Smooth muscle cell (in vitro differentiated cells): Measurements from ENCODE around the gene TMEM45B. TPM values are rescaled to one million over a fixed set of nuclear protein-coding genes. Genes with fewer than 3 reads are reported as not detected.

Experiments used
- DNase-seq: peaks from one replicate; lab custom pipeline; 2025; ENCODE audit not compliant: unreplicated experiment; lab: John Stamatoyannopoulos, UW
- H2AFZ ChIP-seq: fragments of 200-600 bp; sonication (generic); 2 replicates; pipeline ENCODE4 v1.6.0; 2016; ENCODE audit warnings: antibody characterized with exemption, low read depth, mild to moderate bottlenecking
- H3F3A ChIP-seq: fragments of 200-600 bp; sonication (generic); 2 replicates; pipeline ENCODE4 v1.6.0; 2017; ENCODE audit warnings: antibody characterized with exemption, low read depth
- H3K27ac ChIP-seq: fragments of 200-600 bp; sonication (generic); 2 replicates; pipeline ENCODE4 v1.5.1; 2016; ENCODE audit warnings: low read depth, mild to moderate bottlenecking
- H3K27me3 ChIP-seq: fragments of 200-600 bp; sonication (generic); 2 replicates; pipeline ENCODE4 v1.6.1; 2016; ENCODE audit warnings: low read depth, mild to moderate bottlenecking
- H3K36me3 ChIP-seq: fragments of 200-600 bp; sonication (generic); 2 replicates; pipeline ENCODE4 v1.5.1; 2016; ENCODE audit warnings: low read depth
- H3K4me1 ChIP-seq: fragments of 200-600 bp; sonication (generic); 2 replicates; pipeline ENCODE4 v1.5.1; 2016; ENCODE audit warnings: low read depth
- H3K4me2 ChIP-seq: fragments of 200-600 bp; sonication (generic); 2 replicates; pipeline ENCODE4 v1.6.0; 2016; ENCODE audit warnings: mild to moderate bottlenecking
- H3K4me3 ChIP-seq: fragments of 200-600 bp; sonication (generic); 2 replicates; pipeline ENCODE4 v1.5.1; 2016; ENCODE audit warnings: mild to moderate bottlenecking
- H3K79me2 ChIP-seq: fragments of 200-600 bp; sonication (generic); 2 replicates; pipeline ENCODE4 v1.6.0; 2016; ENCODE audit warnings: low read depth, mild to moderate bottlenecking
- H3K9ac ChIP-seq: fragments of 200-600 bp; sonication (generic); 2 replicates; pipeline ENCODE4 v1.6.0; 2016; ENCODE audit warnings: low read depth
- H3K9me3 ChIP-seq: fragments of 200-600 bp; sonication (generic); replicated peaks from 2 replicates; pipeline ENCODE4 v1.5.1; 2016; ENCODE audit warnings: low read depth
- H4K20me1 ChIP-seq: fragments of 200-600 bp; sonication (generic); 2 replicates; pipeline ENCODE4 v1.6.0; 2016; ENCODE audit warnings: low read depth
- WGBS: methylation state at CpG from one replicate; pipeline ENCODE4 v1.1.7; 2016; ENCODE audit warnings: low lambda C conversion rate; 5-methylcytosine and 5-hydroxymethylcytosine counted together
- polyA plus RNA-seq: library from polyadenylated mRNA; unstranded; fragments of >200 nt; fragmentation: Nextera tagmentation; extraction: Ambion mirVana; gene quantifications from 2 replicates; pipeline ENCODE4 v1.2.1, GENCODE V29; 2016
- total RNA-seq: library from RNA; depleted of rRNA; stranded (reverse); fragments of >200 nt; gene quantifications from 2 replicates; pipeline ENCODE4 v1.2.3, GENCODE V29; 2014
- TF ChIP-seq, protein P1 (sequence below): fragments of 200-600 bp; sonication (generic); IDR thresholded peaks from 2 replicates; pipeline ENCODE4 v1.5.1; 2017; ENCODE audit warnings: borderline replicate concordance, mild to moderate bottlenecking, antibody characterized with exemption; ENCODE audit not compliant: insufficient read depth, poor library complexity, severe bottlenecking

TMEM45B gene
- total and polyA plus RNA-seq, 2 experiments from 2014 or later = 3.4 to 4.0 TPM

DNA sequence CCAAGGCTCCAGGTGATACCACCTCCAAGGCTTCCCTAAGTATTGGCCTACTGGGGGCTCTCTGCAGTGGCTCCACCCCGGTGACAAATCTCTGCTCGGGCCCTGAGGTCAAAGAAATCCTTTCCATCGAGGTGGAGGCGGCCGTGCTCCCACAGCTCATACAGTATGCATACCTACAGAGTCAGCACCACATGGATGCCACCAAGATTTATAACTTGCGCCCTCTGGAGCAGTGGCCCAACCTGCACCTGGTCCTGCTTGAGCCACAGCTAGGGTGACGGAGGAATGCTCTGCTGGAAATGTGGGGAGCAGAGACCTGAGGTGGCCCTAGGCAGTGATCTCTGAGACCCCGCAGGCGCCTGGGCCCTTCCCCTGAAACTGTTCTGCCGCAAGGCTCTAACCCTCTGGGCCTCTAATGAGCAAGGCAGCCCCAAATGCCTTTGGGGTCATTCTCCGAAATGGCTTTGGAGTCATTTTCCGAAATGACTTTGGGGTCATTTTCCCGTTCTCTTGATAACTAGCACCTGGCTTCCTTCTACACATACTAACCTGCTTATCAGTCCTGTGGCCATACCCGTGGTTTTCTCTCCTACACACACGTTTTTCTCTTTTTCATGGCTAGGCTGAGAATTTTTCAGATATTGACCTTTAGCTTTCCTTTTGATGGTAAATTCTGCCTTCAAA, 33.9 kb downstream of the TMEM45B start:
- Histone ChIP-seq H3K4me2 (no peak overlapping the region), H4K20me1 (peaks cover 5% of the 10 kb centered on the region), H3K9ac (no peak overlapping the region), H3K27ac (no peak overlapping the region), H3K9me3 (no peaks in the 10 kb centered on the region), H3K4me3 (no peak overlapping the region), H3K4me1 (peaks cover 6% of the 10 kb centered on the region), H2AFZ (no peak overlapping the region), H3K27me3 (no peaks in the 10 kb centered on the region), H3F3A (no peaks in the 10 kb centered on the region), H3K79me2 (no peaks in the 10 kb centered on the region), H3K36me3 (no peaks in the 10 kb centered on the region)
- DNase-seq = no peak
- WGBS = 86% methylated on average over 15 of the region's 15 CpGs
- TF ChIP-seq, protein P1, sequence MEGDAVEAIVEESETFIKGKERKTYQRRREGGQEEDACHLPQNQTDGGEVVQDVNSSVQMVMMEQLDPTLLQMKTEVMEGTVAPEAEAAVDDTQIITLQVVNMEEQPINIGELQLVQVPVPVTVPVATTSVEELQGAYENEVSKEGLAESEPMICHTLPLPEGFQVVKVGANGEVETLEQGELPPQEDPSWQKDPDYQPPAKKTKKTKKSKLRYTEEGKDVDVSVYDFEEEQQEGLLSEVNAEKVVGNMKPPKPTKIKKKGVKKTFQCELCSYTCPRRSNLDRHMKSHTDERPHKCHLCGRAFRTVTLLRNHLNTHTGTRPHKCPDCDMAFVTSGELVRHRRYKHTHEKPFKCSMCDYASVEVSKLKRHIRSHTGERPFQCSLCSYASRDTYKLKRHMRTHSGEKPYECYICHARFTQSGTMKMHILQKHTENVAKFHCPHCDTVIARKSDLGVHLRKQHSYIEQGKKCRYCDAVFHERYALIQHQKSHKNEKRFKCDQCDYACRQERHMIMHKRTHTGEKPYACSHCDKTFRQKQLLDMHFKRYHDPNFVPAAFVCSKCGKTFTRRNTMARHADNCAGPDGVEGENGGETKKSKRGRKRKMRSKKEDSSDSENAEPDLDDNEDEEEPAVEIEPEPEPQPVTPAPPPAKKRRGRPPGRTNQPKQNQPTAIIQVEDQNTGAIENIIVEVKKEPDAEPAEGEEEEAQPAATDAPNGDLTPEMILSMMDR = no peak

DNA sequence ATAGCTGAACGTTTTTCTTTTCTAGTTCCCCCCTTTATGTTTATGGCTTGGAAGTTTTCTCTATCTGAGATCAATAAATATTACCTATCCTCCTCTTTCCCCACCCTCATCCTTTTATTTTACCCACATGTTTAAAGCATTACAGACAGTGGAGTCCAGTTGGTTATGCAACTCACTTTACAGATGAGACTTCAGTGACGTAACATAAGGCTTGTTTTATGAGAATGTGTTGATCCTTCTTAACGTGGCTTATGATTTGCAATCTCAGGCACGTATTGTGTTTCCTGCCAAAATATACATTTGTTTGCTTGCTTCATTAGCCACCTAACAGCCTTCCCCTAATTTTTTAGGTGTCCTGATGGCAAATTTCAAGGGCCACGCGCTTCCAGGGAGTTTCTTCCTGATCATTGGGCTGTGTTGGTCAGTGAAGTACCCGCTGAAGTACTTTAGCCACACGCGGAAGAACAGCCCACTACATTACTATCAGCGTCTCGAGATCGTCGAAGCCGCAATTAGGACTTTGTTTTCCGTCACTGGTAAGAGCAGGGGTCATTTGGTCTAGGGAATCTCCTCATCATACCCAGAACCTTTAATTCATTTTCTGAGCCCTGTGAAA, 36.6 kb downstream of the TMEM45B start:
- no peaks in the 10 kb centered on the region for H3K27me3 ChIP-seq
- no peaks in the 10 kb centered on the region for H3K4me1 ChIP-seq
- H3K36me3 ChIP-seq = no peaks in the 10 kb centered on the region
- no peak overlapping the region for H3K4me2 ChIP-seq
- no peaks in the 10 kb centered on the region for H3F3A ChIP-seq
- H3K79me2 ChIP-seq = no peaks in the 10 kb centered on the region
- 78% methylated on average over 15 of the region's 15 CpGs for WGBS
- DNase-seq = no peak
- no peaks in the 10 kb centered on the region for H3K9me3 ChIP-seq
- H3K27ac ChIP-seq = no peak overlapping the region
- no peak overlapping the region for H3K4me3 ChIP-seq
- TF ChIP-seq, protein P1 = no peak
- H4K20me1 ChIP-seq = no peaks in the 10 kb centered on the region
- no peak overlapping the region for H3K9ac ChIP-seq
- H2AFZ ChIP-seq = no peak overlapping the region

DNA sequence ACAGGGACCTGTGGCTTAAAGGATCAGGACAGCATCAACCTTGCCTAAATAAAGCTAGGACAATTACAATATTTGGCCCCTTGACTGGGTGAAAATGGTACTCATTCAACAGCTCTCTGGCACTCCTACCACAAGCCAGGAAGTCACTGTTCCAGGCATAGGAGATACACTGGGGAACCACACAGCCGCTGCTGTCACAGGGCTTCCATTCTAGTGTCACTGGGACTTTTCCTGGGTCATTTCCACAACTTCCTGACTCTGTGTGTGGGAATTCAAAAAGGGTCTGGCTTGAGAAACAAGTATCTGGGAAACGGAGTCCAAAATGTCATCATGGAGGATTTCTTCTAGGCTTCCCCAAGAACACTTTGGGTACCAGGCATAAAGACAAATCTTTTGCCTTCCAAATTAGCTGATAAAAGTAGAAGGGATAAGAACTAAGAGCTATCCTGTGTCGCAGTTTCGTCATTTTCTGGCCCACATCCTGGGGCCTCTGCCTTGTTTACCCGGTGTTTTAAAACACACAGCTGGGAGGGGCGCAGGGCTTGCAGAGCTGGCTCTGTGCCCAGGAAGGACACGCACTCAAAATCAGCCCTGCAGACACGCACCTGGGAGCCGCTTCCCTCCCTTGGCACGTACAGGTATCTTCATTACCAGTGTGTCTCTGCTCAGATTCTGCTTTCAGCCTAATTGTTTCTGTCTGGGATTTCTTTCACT, 38.0 kb downstream of the TMEM45B start:
- no peaks in the 10 kb centered on the region for H3K4me1 ChIP-seq
- no peaks in the 10 kb centered on the region for H3K79me2 ChIP-seq
- H3K9me3 ChIP-seq = no peaks in the 10 kb centered on the region
- H3K36me3 ChIP-seq = no peaks in the 10 kb centered on the region
- no peak overlapping the region for H2AFZ ChIP-seq
- DNase-seq = no peak
- no peak overlapping the region for H3K27ac ChIP-seq
- TF ChIP-seq, protein P1 = no peak
- no peak overlapping the region for H3K4me2 ChIP-seq
- WGBS = 45% methylated on average over 10 of the region's 10 CpGs
- H4K20me1 ChIP-seq = no peaks in the 10 kb centered on the region
- H3K27me3 ChIP-seq = no peaks in the 10 kb centered on the region
- H3K4me3 ChIP-seq = no peak overlapping the region
- H3F3A ChIP-seq = no peaks in the 10 kb centered on the region
- H3K9ac ChIP-seq = no peak overlapping the region
